Measurements from ENCODE around the gene SPATS1. TPM values are rescaled to one million over a fixed set of nuclear protein-coding genes. Genes with fewer than 3 reads are reported as not detected.

The SPATS1 gene
- total and polyA plus RNA-seq, 2 of the 13 experiments (the other 11 are each of a cell fraction or from before 2014, with no cell fraction given), result not detected

DNA sequence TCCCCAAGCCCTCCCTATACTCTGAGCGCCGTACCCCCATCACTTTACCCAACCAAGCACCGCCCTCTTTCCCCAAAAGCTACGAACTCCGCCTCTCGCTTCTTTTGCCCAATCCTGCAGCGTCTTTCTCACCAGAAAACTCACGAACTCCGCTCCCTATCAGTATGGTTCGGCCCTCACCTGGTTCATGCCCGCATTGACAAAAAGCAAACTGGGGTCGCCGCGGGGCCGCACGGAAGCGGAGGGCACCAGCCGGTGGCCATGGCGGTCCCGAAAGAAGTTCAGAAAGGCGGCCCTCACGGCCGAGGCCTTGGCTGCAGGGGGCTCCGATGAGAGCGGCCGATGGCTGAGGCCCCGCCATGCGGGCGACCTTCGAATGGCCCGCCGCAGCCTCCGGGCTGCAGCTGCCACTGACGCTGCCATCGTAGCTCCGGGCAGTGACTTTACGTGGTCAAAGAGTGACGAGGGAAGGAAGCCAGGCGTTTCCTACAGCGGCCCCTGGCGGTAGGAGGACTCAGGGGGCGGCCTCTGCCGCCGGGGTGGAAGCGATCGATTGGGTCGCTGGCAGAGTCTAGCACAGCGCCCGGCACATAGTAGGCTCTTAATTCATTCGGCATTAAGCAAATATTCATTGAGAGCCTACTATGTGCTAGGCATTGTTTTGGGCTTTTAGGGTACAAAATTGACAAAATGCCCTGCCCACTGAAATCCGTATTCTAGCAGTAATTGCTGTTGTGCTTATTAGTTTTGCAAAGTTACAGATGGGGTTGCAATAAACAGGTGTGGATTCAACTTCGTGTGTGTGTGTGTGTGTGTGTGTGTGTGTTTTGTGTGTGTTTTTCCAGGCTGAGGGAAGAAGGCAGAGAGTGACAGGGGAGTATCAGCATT lies 29.3 kb upstream of the SPATS1 start, which contains the start of gene AARS2 (continued):
- TF ChIP-seq, protein P1, sequence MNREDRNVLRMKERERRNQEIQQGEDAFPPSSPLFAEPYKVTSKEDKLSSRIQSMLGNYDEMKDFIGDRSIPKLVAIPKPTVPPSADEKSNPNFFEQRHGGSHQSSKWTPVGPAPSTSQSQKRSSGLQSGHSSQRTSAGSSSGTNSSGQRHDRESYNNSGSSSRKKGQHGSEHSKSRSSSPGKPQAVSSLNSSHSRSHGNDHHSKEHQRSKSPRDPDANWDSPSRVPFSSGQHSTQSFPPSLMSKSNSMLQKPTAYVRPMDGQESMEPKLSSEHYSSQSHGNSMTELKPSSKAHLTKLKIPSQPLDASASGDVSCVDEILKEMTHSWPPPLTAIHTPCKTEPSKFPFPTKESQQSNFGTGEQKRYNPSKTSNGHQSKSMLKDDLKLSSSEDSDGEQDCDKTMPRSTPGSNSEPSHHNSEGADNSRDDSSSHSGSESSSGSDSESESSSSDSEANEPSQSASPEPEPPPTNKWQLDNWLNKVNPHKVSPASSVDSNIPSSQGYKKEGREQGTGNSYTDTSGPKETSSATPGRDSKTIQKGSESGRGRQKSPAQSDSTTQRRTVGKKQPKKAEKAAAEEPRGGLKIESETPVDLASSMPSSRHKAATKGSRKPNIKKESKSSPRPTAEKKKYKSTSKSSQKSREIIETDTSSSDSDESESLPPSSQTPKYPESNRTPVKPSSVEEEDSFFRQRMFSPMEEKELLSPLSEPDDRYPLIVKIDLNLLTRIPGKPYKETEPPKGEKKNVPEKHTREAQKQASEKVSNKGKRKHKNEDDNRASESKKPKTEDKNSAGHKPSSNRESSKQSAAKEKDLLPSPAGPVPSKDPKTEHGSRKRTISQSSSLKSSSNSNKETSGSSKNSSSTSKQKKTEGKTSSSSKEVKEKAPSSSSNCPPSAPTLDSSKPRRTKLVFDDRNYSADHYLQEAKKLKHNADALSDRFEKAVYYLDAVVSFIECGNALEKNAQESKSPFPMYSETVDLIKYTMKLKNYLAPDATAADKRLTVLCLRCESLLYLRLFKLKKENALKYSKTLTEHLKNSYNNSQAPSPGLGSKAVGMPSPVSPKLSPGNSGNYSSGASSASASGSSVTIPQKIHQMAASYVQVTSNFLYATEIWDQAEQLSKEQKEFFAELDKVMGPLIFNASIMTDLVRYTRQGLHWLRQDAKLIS (CRISPR knock-in tag; IDR thresholded peaks at IDR 0.05), result peak; percentile 79
- TF ChIP-seq ELF3 (CRISPR knock-in tag; IDR thresholded peaks at IDR 0.05), result peak; percentile 90
- TF ChIP-seq KMT2A (CRISPR knock-in tag; IDR thresholded peaks at IDR 0.05), result peak; percentile 99
- no peak; the same call in 1 of the 2 replicates for TF ChIP-seq ZNF562 (CRISPR knock-in tag; IDR thresholded peaks at IDR 0.05; ENCODE audit: borderline replicate concordance)
- no peak for TF ChIP-seq KLF9 (CRISPR knock-in tag; IDR thresholded peaks at IDR 0.05; ENCODE audit: low read depth)
- peak; percentile 67 for TF ChIP-seq ZNF121 (CRISPR knock-in tag; IDR thresholded peaks at IDR 0.05)
- TF ChIP-seq HNRNPLL (IDR thresholded peaks at IDR 0.05; ENCODE audit: low read depth, low read length, poor library complexity, severe bottlenecking), result peak; percentile 95
- TF ChIP-seq, protein P2, sequence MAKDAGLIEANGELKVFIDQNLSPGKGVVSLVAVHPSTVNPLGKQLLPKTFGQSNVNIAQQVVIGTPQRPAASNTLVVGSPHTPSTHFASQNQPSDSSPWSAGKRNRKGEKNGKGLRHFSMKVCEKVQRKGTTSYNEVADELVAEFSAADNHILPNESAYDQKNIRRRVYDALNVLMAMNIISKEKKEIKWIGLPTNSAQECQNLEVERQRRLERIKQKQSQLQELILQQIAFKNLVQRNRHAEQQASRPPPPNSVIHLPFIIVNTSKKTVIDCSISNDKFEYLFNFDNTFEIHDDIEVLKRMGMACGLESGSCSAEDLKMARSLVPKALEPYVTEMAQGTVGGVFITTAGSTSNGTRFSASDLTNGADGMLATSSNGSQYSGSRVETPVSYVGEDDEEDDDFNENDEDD (CRISPR knock-in tag; IDR thresholded peaks at IDR 0.05; ENCODE audit: borderline replicate concordance), result peak; percentile 97
- TF ChIP-seq NR2F6 (IDR thresholded peaks at IDR 0.05), result no peak
- peak; percentile 76; the same call in 1 of the 2 replicates for TF ChIP-seq NR2F6 (CRISPR knock-in tag; IDR thresholded peaks at IDR 0.05)
- TF ChIP-seq PLRG1 (conservative IDR thresholded peaks at IDR 0.05), result no peak
- no peak for TF ChIP-seq ZNF75D (CRISPR knock-in tag; IDR thresholded peaks at IDR 0.05; ENCODE audit: borderline replicate concordance)
- TF ChIP-seq, protein P3, sequence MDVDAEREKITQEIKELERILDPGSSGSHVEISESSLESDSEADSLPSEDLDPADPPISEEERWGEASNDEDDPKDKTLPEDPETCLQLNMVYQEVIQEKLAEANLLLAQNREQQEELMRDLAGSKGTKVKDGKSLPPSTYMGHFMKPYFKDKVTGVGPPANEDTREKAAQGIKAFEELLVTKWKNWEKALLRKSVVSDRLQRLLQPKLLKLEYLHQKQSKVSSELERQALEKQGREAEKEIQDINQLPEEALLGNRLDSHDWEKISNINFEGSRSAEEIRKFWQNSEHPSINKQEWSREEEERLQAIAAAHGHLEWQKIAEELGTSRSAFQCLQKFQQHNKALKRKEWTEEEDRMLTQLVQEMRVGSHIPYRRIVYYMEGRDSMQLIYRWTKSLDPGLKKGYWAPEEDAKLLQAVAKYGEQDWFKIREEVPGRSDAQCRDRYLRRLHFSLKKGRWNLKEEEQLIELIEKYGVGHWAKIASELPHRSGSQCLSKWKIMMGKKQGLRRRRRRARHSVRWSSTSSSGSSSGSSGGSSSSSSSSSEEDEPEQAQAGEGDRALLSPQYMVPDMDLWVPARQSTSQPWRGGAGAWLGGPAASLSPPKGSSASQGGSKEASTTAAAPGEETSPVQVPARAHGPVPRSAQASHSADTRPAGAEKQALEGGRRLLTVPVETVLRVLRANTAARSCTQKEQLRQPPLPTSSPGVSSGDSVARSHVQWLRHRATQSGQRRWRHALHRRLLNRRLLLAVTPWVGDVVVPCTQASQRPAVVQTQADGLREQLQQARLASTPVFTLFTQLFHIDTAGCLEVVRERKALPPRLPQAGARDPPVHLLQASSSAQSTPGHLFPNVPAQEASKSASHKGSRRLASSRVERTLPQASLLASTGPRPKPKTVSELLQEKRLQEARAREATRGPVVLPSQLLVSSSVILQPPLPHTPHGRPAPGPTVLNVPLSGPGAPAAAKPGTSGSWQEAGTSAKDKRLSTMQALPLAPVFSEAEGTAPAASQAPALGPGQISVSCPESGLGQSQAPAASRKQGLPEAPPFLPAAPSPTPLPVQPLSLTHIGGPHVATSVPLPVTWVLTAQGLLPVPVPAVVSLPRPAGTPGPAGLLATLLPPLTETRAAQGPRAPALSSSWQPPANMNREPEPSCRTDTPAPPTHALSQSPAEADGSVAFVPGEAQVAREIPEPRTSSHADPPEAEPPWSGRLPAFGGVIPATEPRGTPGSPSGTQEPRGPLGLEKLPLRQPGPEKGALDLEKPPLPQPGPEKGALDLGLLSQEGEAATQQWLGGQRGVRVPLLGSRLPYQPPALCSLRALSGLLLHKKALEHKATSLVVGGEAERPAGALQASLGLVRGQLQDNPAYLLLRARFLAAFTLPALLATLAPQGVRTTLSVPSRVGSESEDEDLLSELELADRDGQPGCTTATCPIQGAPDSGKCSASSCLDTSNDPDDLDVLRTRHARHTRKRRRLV (CRISPR knock-in tag; IDR thresholded peaks at IDR 0.05), result peak; percentile 90; the same call in 1 of the 2 replicates
- TF ChIP-seq AGO2 (optimal IDR thresholded peaks at IDR 0.05; ENCODE audit: low read depth, low read length), result peak; percentile 68
- TF ChIP-seq IRX3 (CRISPR knock-in tag; IDR thresholded peaks at IDR 0.05; ENCODE audit: borderline replicate concordance, low read depth), result peak; percentile 97
- TF ChIP-seq RFX1 (IDR thresholded peaks at IDR 0.05), result no peak
- TF ChIP-seq GZF1 (CRISPR knock-in tag; IDR thresholded peaks at IDR 0.05), result peak; percentile 68; the same call in 1 of the 2 replicates
- peak; percentile 92 for TF ChIP-seq ZNF317 (CRISPR knock-in tag; IDR thresholded peaks at IDR 0.05)

Data from HepG2 (cell line).